Natural killer cell (primary cell): ENCODE data around the gene MRPS6. TPM values are rescaled to one million over a fixed set of nuclear protein-coding genes. Genes with fewer than 3 reads are reported as not detected.

Experiments
- ATAC-seq, 3 donors: fragments of 150-1000 bp in 2 of 3; fragments of 200-7000 bp in 1 of 3; cut with Tn5 transposase; 1 replicate in 1 of 3; 2 replicates in 2 of 3; pipeline ENCODE4 v1.10.0; 2021; ENCODE audit warnings: mild to moderate bottlenecking in 2 of 3, moderate library complexity in 2 of 3
- DNase-seq, 2 donors: peaks; one replicate each; pipeline versions ENCODE4 v3.0.0 to v3.0.0-alpha.2; 2013 to 2021; ENCODE audit warnings: mixed read lengths in 1 of 2
- H3K27ac ChIP-seq: one replicate; pipeline ENCODE4 v1.5.1; 2013; ENCODE audit warnings: mild to moderate bottlenecking, low read length
- H3K27me3 ChIP-seq: one replicate; pipeline ENCODE4 v1.6.1; 2013; ENCODE audit warnings: low read length; ENCODE audit not compliant: control insufficient read depth, insufficient read depth
- H3K36me3 ChIP-seq: one replicate; pipeline ENCODE4 v1.6.1; 2013; ENCODE audit warnings: low read length; ENCODE audit not compliant: control insufficient read depth, insufficient read depth
- H3K4me1 ChIP-seq: one replicate; pipeline ENCODE4 v1.6.1; 2013; ENCODE audit warnings: low read length; ENCODE audit not compliant: control insufficient read depth, insufficient read depth
- H3K4me3 ChIP-seq: one replicate; pipeline ENCODE4 v1.5.1; 2013; ENCODE audit warnings: low read length
- H3K9me3 ChIP-seq: one replicate; pipeline ENCODE4 v1.6.1; 2013; ENCODE audit warnings: low read length; ENCODE audit not compliant: control insufficient read depth, insufficient read depth
- H3K27ac Mint-ChIP-seq, 2 donors: one replicate each; pipeline ENCODE4 v1.8.0; 2022; ENCODE audit warnings: mild to moderate bottlenecking in 2 of 2, mixed read lengths in 2 of 2, moderate library complexity in 1 of 2
- H3K27me3 Mint-ChIP-seq, 2 donors: one replicate each; pipeline ENCODE4 v1.8.0; 2022; ENCODE audit warnings: low read depth in 2 of 2, mixed read lengths in 2 of 2
- H3K36me3 Mint-ChIP-seq: one replicate; pipeline ENCODE4 v1.8.0; 2022; ENCODE audit warnings: mixed read lengths
- H3K4me1 Mint-ChIP-seq, 2 donors: one replicate each; pipeline ENCODE4 v1.8.0; 2022; ENCODE audit warnings: mixed read lengths in 2 of 2
- H3K4me3 Mint-ChIP-seq: one replicate; pipeline ENCODE4 v1.8.0; 2022; ENCODE audit warnings: mild to moderate bottlenecking, moderate library complexity, mixed read lengths
- H3K9me3 Mint-ChIP-seq, 2 donors: one replicate each; pipeline ENCODE4 v1.8.0; 2022; ENCODE audit warnings: mixed read lengths in 2 of 2
- WGBS: methylation state at CpG from one replicate; pipeline ENCODE4 v1.1.7; 2013; ENCODE audit warnings: missing lambda C conversion rate; ENCODE audit not compliant: insufficient coverage; 5-methylcytosine and 5-hydroxymethylcytosine counted together
- intact Hi-C: fragments of 100-400 bp; cut with micrococcal nuclease; formaldehyde crosslinking; loops from one replicate; pipeline ENCODE4 v1.14.2; 2022
- total RNA-seq, 4 donors: library from RNA; stranded (reverse); fragments of 120-200 nt in 1 of 4; gene quantifications; one replicate each; pipeline versions ENCODE4 v1.2.3 to v1.2.4, GENCODE V29; 2013 to 2022
- TF ChIP-seq, protein P1 (sequence below): fragments of 200-600 bp; IDR thresholded peaks from one replicate; pipeline ENCODE4 v1.8.0; 2022; ENCODE audit warnings: antibody characterized with exemption

MRPS6 gene
- total RNA-seq, 3 donors from 2014 or later (not counting 1 experiment from before 2014, with no cell fraction given): 42.7 to 54.5 (median 44.3) TPM

DNA sequence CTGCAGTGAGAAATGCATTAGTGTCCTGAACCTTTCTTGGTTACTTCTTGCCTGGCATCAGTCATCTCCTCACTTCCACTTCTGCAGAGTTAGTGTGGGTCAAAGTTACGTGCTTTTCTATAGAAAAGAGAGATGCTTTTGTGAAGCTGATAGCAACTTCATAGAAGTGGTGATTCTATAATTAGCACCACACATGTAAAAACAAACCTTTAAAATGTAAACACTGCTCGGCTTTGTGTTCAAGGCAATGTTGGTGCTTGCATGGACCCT, 57.3 kb downstream of the MRPS6 start:
- peaks cover 83% of the 10 kb centered on the region in 2 donors for H3K4me1 Mint-ChIP-seq
- 91% methylated on average over 1 of the region's 2 CpGs for WGBS
- H3K27ac Mint-ChIP-seq: peak overlapping the region; percentile 73 to 83
- TF ChIP-seq, protein P1, sequence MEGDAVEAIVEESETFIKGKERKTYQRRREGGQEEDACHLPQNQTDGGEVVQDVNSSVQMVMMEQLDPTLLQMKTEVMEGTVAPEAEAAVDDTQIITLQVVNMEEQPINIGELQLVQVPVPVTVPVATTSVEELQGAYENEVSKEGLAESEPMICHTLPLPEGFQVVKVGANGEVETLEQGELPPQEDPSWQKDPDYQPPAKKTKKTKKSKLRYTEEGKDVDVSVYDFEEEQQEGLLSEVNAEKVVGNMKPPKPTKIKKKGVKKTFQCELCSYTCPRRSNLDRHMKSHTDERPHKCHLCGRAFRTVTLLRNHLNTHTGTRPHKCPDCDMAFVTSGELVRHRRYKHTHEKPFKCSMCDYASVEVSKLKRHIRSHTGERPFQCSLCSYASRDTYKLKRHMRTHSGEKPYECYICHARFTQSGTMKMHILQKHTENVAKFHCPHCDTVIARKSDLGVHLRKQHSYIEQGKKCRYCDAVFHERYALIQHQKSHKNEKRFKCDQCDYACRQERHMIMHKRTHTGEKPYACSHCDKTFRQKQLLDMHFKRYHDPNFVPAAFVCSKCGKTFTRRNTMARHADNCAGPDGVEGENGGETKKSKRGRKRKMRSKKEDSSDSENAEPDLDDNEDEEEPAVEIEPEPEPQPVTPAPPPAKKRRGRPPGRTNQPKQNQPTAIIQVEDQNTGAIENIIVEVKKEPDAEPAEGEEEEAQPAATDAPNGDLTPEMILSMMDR: no peak
- peaks cover 35% of the 10 kb centered on the region for H3K4me1 ChIP-seq
- peaks cover 23% of the 10 kb centered on the region for H3K36me3 ChIP-seq
- no peak overlapping the region for H3K4me3 Mint-ChIP-seq
- intact Hi-C loops: loop anchor here (10.0 kb wide), 1 partner anchor 74 kb away; no protein-coding TSS in a partner anchor
- ATAC-seq: no peak
- no peak overlapping the region for H3K27ac ChIP-seq
- no peaks in the 10 kb centered on the region for H3K9me3 ChIP-seq
- H3K4me3 ChIP-seq: no peak overlapping the region
- H3K27me3 ChIP-seq: no peaks in the 10 kb centered on the region
- H3K27me3 Mint-ChIP-seq: no peaks in the 10 kb centered on the region
- H3K36me3 Mint-ChIP-seq: peaks cover 7% of the 10 kb centered on the region
- DNase-seq: no peak
- H3K9me3 Mint-ChIP-seq: no peaks in the 10 kb centered on the region

DNA sequence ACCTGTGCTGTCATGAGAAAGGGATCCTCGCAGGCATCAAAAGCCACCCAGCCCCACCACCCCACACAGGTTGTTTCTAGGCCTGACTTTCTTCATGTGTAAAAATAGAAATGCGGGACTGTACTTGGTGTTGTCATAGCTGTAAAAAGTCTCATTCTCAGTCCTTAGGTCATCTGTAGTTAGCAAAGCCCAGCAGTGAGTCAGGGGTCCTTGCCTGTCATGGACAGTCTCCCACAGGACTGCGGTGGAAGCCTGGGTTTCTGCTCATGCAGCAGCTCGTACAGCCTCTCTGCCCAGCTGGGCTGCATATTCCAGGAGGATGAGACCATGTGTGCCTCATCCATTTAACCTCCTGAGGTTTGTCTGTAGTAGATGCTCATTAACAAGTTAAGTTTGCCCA, 58.2 kb downstream of the MRPS6 start:
- Mint-ChIP-seq H3K27me3 (no peaks in the 10 kb centered on the region), H3K27ac (peak overlapping the region; percentile 26 to 71), H3K4me3 (no peak overlapping the region), H3K36me3 (no peaks in the 10 kb centered on the region), H3K9me3 (no peaks in the 10 kb centered on the region), H3K4me1 (peaks cover 75 to 76% of the 10 kb centered on the region in 2 donors)
- Histone ChIP-seq H3K27me3 (no peaks in the 10 kb centered on the region), H3K36me3 (peaks cover 14% of the 10 kb centered on the region), H3K27ac (no peak overlapping the region), H3K9me3 (no peaks in the 10 kb centered on the region), H3K4me1 (peaks cover 35% of the 10 kb centered on the region), H3K4me3 (no peak overlapping the region)
- 96% methylated on average over 4 of the region's 4 CpGs for WGBS
- TF ChIP-seq, protein P1: no peak
- intact Hi-C loops: loop anchor here (10.0 kb wide), 1 partner anchor 73 kb away; no protein-coding TSS in a partner anchor
- no peak for ATAC-seq
- no peak for DNase-seq

DNA sequence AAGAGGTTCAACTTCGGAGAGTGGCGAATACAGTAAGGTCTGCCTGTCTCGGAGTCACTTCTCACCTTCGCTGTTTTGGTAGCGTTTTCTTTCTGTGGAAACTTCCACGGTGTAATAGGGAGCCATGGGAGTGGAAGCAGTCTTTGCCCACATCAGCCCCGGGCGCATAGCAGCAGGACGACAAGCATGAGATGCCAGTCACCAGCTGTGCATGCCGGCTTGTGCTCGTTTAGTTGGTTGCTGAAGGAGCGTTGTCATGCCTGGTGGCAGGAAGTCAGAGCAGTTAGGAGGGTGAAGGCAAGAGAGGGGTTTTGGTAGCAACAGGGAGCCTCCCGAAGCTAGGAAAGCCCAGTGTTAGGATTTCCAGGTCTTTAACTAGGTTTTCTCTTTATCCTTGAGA, 58.8 kb downstream of the MRPS6 start:
- 95% methylated on average over 13 of the region's 13 CpGs for WGBS

More for the DNA sequence above, 58.8 kb downstream of the MRPS6 start:
- intact Hi-C loops: loop anchor here (10.0 kb wide), 1 partner anchor 73 kb away; no protein-coding TSS in a partner anchor
- Histone ChIP-seq H3K4me3 (no peak overlapping the region), H3K9me3 (no peaks in the 10 kb centered on the region), H3K4me1 (peaks cover 35% of the 10 kb centered on the region), H3K27ac (no peak overlapping the region), H3K27me3 (no peaks in the 10 kb centered on the region), H3K36me3 (peaks cover 8% of the 10 kb centered on the region)
- Mint-ChIP-seq H3K36me3 (no peaks in the 10 kb centered on the region), H3K4me1 (peaks cover 76 to 77% of the 10 kb centered on the region in 2 donors), H3K27me3 (no peaks in the 10 kb centered on the region), H3K9me3 (no peaks in the 10 kb centered on the region), H3K27ac (peak overlapping the region in 1 of 2 donors; percentile 71), H3K4me3 (no peak overlapping the region)
- TF ChIP-seq, protein P1: no peak
- ATAC-seq (no peak), DNase-seq (peak in 1 of 2 donors; percentile 27)
